Activated CD4-positive, alpha-beta T cell treated with anti-CD3 and anti-CD28 coated beads, Interleukin-2, amount 50 U/mL, for 4 hours (primary cell): ENCODE results near the gene XPO1.
"Not testable (repeated sequence)": the region's sequence is repeated elsewhere in the genome, so short reads cannot be mapped to it uniquely, and the experiment has no call there.

Experiments used
- DNase-seq, 2 experiments: peaks; one replicate each; pipeline ENCODE4 v3.0.0-alpha.2; 2020

Gene XPO1

GRCh38 chr2:61538200-61538919 lies at the start of gene XPO1:
TSS of gene XPO1 (minus strand) at chr2:61538356. CDS start at chr2:61533897, 4,459 bp downstream.
- peak; percentile 98 for DNase-seq

- DNase-seq, result not testable (repeated sequence)
Measured at GRCh38 chr2:61586928-61587327, 48.8 kb upstream of the XPO1 start.

- DNase-seq, result no peak
Measured at GRCh38 chr2:61585383-61585782, 47.2 kb upstream of the XPO1 start.

- DNase-seq, result not testable (repeated sequence)
Measured at GRCh38 chr2:61584368-61584767, 46.2 kb upstream of the XPO1 start.

GRCh38 chr2:61582165-61582564 lies 44.0 kb upstream of the XPO1 start:
- no peak for DNase-seq

GRCh38 chr2:61581716-61582115 lies 43.6 kb upstream of the XPO1 start:
- DNase-seq, result no peak

GRCh38 chr2:61575447-61575859 lies 37.3 kb upstream of the XPO1 start:
- DNase-seq, result no peak

GRCh38 chr2:61566566-61566965 lies 28.4 kb upstream of the XPO1 start:
- DNase-seq, result no peak

GRCh38 chr2:61562615-61563014 lies 24.5 kb upstream of the XPO1 start:
- no peak for DNase-seq

- no peak for DNase-seq
Measured at GRCh38 chr2:61558160-61558559, 20.0 kb upstream of the XPO1 start.

- DNase-seq, result no peak
Measured at GRCh38 chr2:61557381-61557780, 19.2 kb upstream of the XPO1 start.

- no peak for DNase-seq
Measured at GRCh38 chr2:61554604-61555003, 16.4 kb upstream of the XPO1 start.

GRCh38 chr2:61550375-61551209 lies 12.4 kb upstream of the XPO1 start:
- no peak for DNase-seq

- no peak for DNase-seq
Measured at GRCh38 chr2:61549546-61549945, 11.4 kb upstream of the XPO1 start.

GRCh38 chr2:61543062-61543461 lies 4.9 kb upstream of the XPO1 start:
- no peak for DNase-seq

GRCh38 chr2:61540167-61540566 lies 2.0 kb upstream of the XPO1 start:
- DNase-seq, result not testable (repeated sequence)

- peak; percentile 55 to 57 for DNase-seq
Measured at GRCh38 chr2:61538920-61539520, 864 bp upstream of the XPO1 start.

- DNase-seq, result no peak
Measured at GRCh38 chr2:61537950-61538199, 281 bp downstream of the XPO1 start.

- DNase-seq, result peak; percentile 39 to 53
Measured at GRCh38 chr2:61537277-61537949, 743 bp downstream of the XPO1 start.

GRCh38 chr2:61536572-61537276 lies 1.4 kb downstream of the XPO1 start:
- DNase-seq, result peak; percentile 76 to 80

- DNase-seq, result no peak
Measured at GRCh38 chr2:61536180-61536571, 2.0 kb downstream of the XPO1 start.

GRCh38 chr2:61535449-61535848 lies 2.7 kb downstream of the XPO1 start:
- DNase-seq, result no peak

- no peak for DNase-seq
Measured at GRCh38 chr2:61534926-61535325, 3.2 kb downstream of the XPO1 start.
